PC-9 (cell line): ENCODE results near the gene MAP2K2. TPM values are rescaled to one million over a fixed set of nuclear protein-coding genes. Genes with fewer than 3 reads are reported as not detected.
A peak's percentile ranks its signal among the peaks of the same experiment; 100 is the strongest.
"Not testable (repeated sequence)": the region's sequence is repeated elsewhere in the genome, so short reads cannot be mapped to it uniquely, and the experiment has no call there.

Experiments
- BruUV-seq: library from RNA; stranded (reverse); fragments of 400-500 nt; replicated peaks from 2 replicates; lab custom pipeline; 2021; lab: Mats Ljungman, UMichigan
- CTCF ChIA-PET: fragments of 300-600 bp; sonication (Branson Sonifier 250); formaldehyde crosslinking; loops from one replicate; lab custom pipeline; 2022; ENCODE audit warnings: antibody characterized with exemption; lab: Charles Lee
- POLR2A ChIA-PET: fragments of 300-600 bp; sonication (Branson Sonifier 250); formaldehyde crosslinking; loops from one replicate; lab custom pipeline; 2022; ENCODE audit warnings: antibody characterized with exemption; ENCODE audit not compliant: unreplicated experiment; lab: Charles Lee
- DNase-seq, 2 experiments: peaks; one replicate each; pipeline versions ENCODE4 v3.0.0 to v3.0.0-alpha.2; 2015 to 2022; ENCODE audit warnings: mixed read lengths in 1 of 2
- H2AFZ ChIP-seq: fragments of 200-600 bp; sonication (generic); 2 replicates; pipeline ENCODE4 v1.8.1; 2017; ENCODE audit warnings: antibody characterized with exemption
- H3F3A ChIP-seq: fragments of 200-600 bp; sonication (generic); 2 replicates; pipeline ENCODE4 v1.8.1; 2017; ENCODE audit warnings: antibody characterized with exemption, mild to moderate bottlenecking, low read depth; ENCODE audit not compliant: insufficient read depth
- H3K27ac ChIP-seq: fragments of 200-600 bp; sonication (generic); 2 replicates; pipeline ENCODE4 v1.6.1; 2016; ENCODE audit warnings: mixed run types
- H3K27me3 ChIP-seq: fragments of 200-600 bp; sonication (generic); 2 replicates; pipeline ENCODE4 v1.6.1; 2016; ENCODE audit warnings: low read depth, mixed run types; ENCODE audit not compliant: insufficient read depth
- H3K36me3 ChIP-seq: fragments of 200-600 bp; sonication (generic); 2 replicates; pipeline ENCODE4 v1.6.1; 2016; ENCODE audit warnings: low read depth, mixed run types
- H3K4me1 ChIP-seq: fragments of 200-600 bp; sonication (generic); replicated peaks from 2 replicates; pipeline ENCODE4 v1.6.1; 2016; ENCODE audit warnings: mixed run types; ENCODE audit not compliant: insufficient read depth
- H3K4me2 ChIP-seq: fragments of 200-600 bp; sonication (generic); 2 replicates; pipeline ENCODE4 v1.6.1; 2017; ENCODE audit warnings: mixed run types
- H3K4me3 ChIP-seq: fragments of 200-600 bp; sonication (generic); 2 replicates; pipeline ENCODE4 v1.6.1; 2016; ENCODE audit warnings: mixed run types
- H3K79me2 ChIP-seq: fragments of 200-600 bp; sonication (generic); 2 replicates; pipeline ENCODE4 v1.6.1; 2017; ENCODE audit warnings: low read depth, mixed run types
- H3K9me2 ChIP-seq: fragments of 200-600 bp; sonication (generic); 2 replicates; pipeline ENCODE4 v1.8.1; 2017; ENCODE audit warnings: mild to moderate bottlenecking; ENCODE audit not compliant: insufficient read depth
- H3K9me3 ChIP-seq: fragments of 200-600 bp; sonication (generic); 2 replicates; pipeline ENCODE4 v1.8.1; 2016; ENCODE audit warnings: low read depth; ENCODE audit not compliant: insufficient read depth
- H4K20me1 ChIP-seq: fragments of 200-600 bp; sonication (generic); 2 replicates; pipeline ENCODE4 v1.8.1; 2017; ENCODE audit not compliant: insufficient read depth
- CTCF ChIP-seq: fragments of 200-600 bp; sonication (generic); conservative IDR thresholded peaks from 2 replicates; pipeline ENCODE4 v1.6.1; 2017; ENCODE audit warnings: mixed run types, antibody characterized with exemption, mild to moderate bottlenecking, moderate library complexity
- EZH2 ChIP-seq: fragments of 200-600 bp; sonication (generic); IDR thresholded peaks from 2 replicates; pipeline ENCODE4 v1.8.0; 2017; ENCODE audit warnings: antibody characterized with exemption, low read depth
- intact Hi-C: fragments of 100-400 bp; cut with micrococcal nuclease; formaldehyde crosslinking; loops from one replicate; pipeline ENCODE4 v1.10.0; 2022; ENCODE audit not compliant: unreplicated experiment
- total RNA-seq: library from RNA; stranded (reverse); gene quantifications from 2 replicates; pipeline ENCODE4 v1.2.3, GENCODE V29; 2021

The MAP2K2 gene
- total RNA-seq, 1 experiment from 2014 or later, result 160 TPM

GRCh38 chr19:4130744-4131438 is 7.0 kb upstream of the MAP2K2 start:
- TF ChIP-seq CTCF (no peak), EZH2 (no peak)
- Histone ChIP-seq H2AFZ (peak overlapping the region; percentile 71), H3K4me3 (peak overlapping the region; percentile 36; the same call in 1 of the 2 replicates), H3K27ac (peak overlapping the region; percentile 99), H3K79me2 (no peaks in the 10 kb centered on the region), H3K27me3 (no peaks in the 10 kb centered on the region), H3F3A (peaks cover 34% of the 10 kb centered on the region), H3K36me3 (no peaks in the 10 kb centered on the region), H3K9me2 (no peaks in the 10 kb centered on the region), H4K20me1 (no peaks in the 10 kb centered on the region), H3K4me1 (peaks cover 25% of the 10 kb centered on the region), H3K9me3 (no peaks in the 10 kb centered on the region), H3K4me2 (peak overlapping the region; percentile 75)
- ChIA-PET POLR2A (interaction anchor here (0.6 kb wide), 1 partner anchor 143 kb away, joined by 4 read pairs; no protein-coding TSS in a partner anchor), CTCF (interaction anchor here (0.5 kb wide), 1 partner anchor 10 kb away, joined by 5 read pairs; no protein-coding TSS in a partner anchor)
- DNase-seq, result peak; percentile 46 to 89
- TSS peak; percentile 95 for BruUV-seq
- intact Hi-C loops, result no loop called here

- DNase-seq, H3K9me3 ChIP-seq, H3K27me3 ChIP-seq, BruUV-seq, H3K4me3 ChIP-seq, H3K36me3 ChIP-seq, H4K20me1 ChIP-seq, POLR2A ChIA-PET, H3K79me2 ChIP-seq, H2AFZ ChIP-seq, H3K4me2 ChIP-seq, H3K9me2 ChIP-seq, H3K27ac ChIP-seq, intact Hi-C loops: not testable (repeated sequence)
- Histone ChIP-seq H3F3A (peaks cover 34% of the 10 kb centered on the region), H3K4me1 (peaks cover 30% of the 10 kb centered on the region)
- CTCF ChIA-PET, result interaction anchor here (0.6 kb wide), 2 partner anchors 51 to 647 kb away, joined by 3 to 7 read pairs; no protein-coding TSS in a partner anchor
Measured at GRCh38 chr19:4129050-4129449, 5.1 kb upstream of the MAP2K2 start.

- H3K36me3 ChIP-seq, POLR2A ChIA-PET, H3K9me3 ChIP-seq, intact Hi-C loops, CTCF ChIA-PET, H3K27ac ChIP-seq, DNase-seq, H4K20me1 ChIP-seq, H3K4me3 ChIP-seq, H3K27me3 ChIP-seq, BruUV-seq, H3K9me2 ChIP-seq, H2AFZ ChIP-seq, H3K4me2 ChIP-seq: not testable (repeated sequence)
- peaks cover 29% of the 10 kb centered on the region for H3F3A ChIP-seq
- peaks cover 13% of the 10 kb centered on the region for H3K79me2 ChIP-seq
- peaks cover 28% of the 10 kb centered on the region for H3K4me1 ChIP-seq
Measured at GRCh38 chr19:4127322-4127721, 3.4 kb upstream of the MAP2K2 start.

- intact Hi-C loops, result no loop called here
- peak overlapping the region; percentile 86 for H2AFZ ChIP-seq
- POLR2A ChIA-PET, result no interaction called here
- H3K27ac ChIP-seq, result no peak overlapping the region
- H3K36me3 ChIP-seq, result no peaks in the 10 kb centered on the region
- no peaks in the 10 kb centered on the region for H3K27me3 ChIP-seq
- no peak for TF ChIP-seq CTCF
- TF ChIP-seq EZH2, result no peak
- H3K9me3 ChIP-seq, result no peaks in the 10 kb centered on the region
- H3K4me2 ChIP-seq, result peak overlapping the region; percentile 87
- BruUV-seq, result no TSS peak
- CTCF ChIA-PET, result no interaction called here
- H3K79me2 ChIP-seq, result peaks cover 30% of the 10 kb centered on the region
- H3K4me3 ChIP-seq, result peak overlapping the region; percentile 59; the same call in 1 of the 2 replicates
- peaks cover 5% of the 10 kb centered on the region; the same call in 1 of the 2 replicates for H3F3A ChIP-seq
- H3K4me1 ChIP-seq, result 0 out of 2 replicates have a peak, but pooled peaks cover 5% of the 10 kb centered on the region
- DNase-seq, result no peak
- no peaks in the 10 kb centered on the region for H3K9me2 ChIP-seq
- H4K20me1 ChIP-seq, result no peaks in the 10 kb centered on the region; the same call in 1 of the 2 replicates
Measured at GRCh38 chr19:4124638-4125037, 716 bp upstream of the MAP2K2 start.
